ENCODE data around the gene CHCHD4.

DNA sequence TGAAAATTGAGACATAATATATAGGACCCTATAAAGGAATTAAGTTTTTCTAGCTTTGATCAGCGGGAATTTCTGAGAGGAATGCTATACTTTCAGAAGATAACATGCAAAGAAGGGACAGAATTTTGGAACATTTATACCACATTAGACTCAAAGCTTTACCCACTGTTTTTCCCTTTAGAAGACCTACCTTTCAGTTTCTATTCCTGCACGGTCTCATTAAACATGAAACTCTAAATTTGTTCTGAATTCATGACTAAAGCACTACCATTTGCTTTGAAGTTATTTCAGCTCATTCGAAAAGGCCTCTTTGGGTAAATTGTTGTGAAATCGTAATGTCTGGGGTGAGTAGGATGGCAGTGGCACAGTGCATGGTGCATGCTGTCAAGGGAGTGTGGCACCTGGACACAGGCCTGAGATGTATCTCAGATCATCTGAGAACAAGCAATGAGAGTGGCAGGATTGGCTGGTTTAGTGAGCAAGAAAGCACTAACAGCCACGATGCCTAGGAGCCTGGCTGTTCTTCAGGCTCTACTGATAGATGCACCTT lies 42.5 kb downstream of the CHCHD4 start:
- TF ChIP-seq, protein P1, sequence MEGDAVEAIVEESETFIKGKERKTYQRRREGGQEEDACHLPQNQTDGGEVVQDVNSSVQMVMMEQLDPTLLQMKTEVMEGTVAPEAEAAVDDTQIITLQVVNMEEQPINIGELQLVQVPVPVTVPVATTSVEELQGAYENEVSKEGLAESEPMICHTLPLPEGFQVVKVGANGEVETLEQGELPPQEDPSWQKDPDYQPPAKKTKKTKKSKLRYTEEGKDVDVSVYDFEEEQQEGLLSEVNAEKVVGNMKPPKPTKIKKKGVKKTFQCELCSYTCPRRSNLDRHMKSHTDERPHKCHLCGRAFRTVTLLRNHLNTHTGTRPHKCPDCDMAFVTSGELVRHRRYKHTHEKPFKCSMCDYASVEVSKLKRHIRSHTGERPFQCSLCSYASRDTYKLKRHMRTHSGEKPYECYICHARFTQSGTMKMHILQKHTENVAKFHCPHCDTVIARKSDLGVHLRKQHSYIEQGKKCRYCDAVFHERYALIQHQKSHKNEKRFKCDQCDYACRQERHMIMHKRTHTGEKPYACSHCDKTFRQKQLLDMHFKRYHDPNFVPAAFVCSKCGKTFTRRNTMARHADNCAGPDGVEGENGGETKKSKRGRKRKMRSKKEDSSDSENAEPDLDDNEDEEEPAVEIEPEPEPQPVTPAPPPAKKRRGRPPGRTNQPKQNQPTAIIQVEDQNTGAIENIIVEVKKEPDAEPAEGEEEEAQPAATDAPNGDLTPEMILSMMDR (IDR thresholded peaks at IDR 0.05): no peak
- no peak for TF ChIP-seq POLR2A (IDR thresholded peaks at IDR 0.05)
- TF ChIP-seq EP300 (IDR thresholded peaks at IDR 0.05): no peak
